Nephron (organoid): Measurements from ENCODE around the gene BMPR1B.
"Not testable (repeated sequence)": the region's sequence is repeated elsewhere in the genome, so short reads cannot be mapped to it uniquely, and the experiment has no call there.

Source experiments
- H3K27ac Mint-ChIP-seq, 3 experiments: 2 replicates each; pipeline ENCODE4 v1.8.0; 2020; ENCODE audit warnings: mixed read lengths in 3 of 3, mild to moderate bottlenecking in 2 of 3, moderate library complexity in 1 of 3
- H3K27me3 Mint-ChIP-seq: 2 replicates; pipeline ENCODE4 v1.8.0; 2021; ENCODE audit warnings: low read depth, mild to moderate bottlenecking, moderate library complexity, mixed read lengths
- H3K36me3 Mint-ChIP-seq: 2 replicates; pipeline ENCODE4 v1.8.0; 2020; ENCODE audit warnings: low read depth, mixed read lengths
- H3K4me1 Mint-ChIP-seq: 2 replicates; pipeline ENCODE4 v1.8.0; 2020; ENCODE audit warnings: mixed read lengths
- H3K4me3 Mint-ChIP-seq, 3 experiments: 2 replicates each; pipeline ENCODE4 v1.8.0; 2020; ENCODE audit warnings: mild to moderate bottlenecking in 3 of 3, mixed read lengths in 3 of 3, moderate library complexity in 2 of 3
- H3K9me3 Mint-ChIP-seq: 2 replicates; pipeline ENCODE4 v1.8.0; 2020; ENCODE audit warnings: mixed read lengths
- TF ChIP-seq, protein P1 (sequence below), 3 experiments: fragments of 200-600 bp; sonication (generic); IDR thresholded peaks; one replicate each; pipeline ENCODE4 v1.5.0; 2021; ENCODE audit warnings: antibody characterized with exemption in 3 of 3; ENCODE audit not compliant: unreplicated experiment in 3 of 3

Gene BMPR1B

DNA sequence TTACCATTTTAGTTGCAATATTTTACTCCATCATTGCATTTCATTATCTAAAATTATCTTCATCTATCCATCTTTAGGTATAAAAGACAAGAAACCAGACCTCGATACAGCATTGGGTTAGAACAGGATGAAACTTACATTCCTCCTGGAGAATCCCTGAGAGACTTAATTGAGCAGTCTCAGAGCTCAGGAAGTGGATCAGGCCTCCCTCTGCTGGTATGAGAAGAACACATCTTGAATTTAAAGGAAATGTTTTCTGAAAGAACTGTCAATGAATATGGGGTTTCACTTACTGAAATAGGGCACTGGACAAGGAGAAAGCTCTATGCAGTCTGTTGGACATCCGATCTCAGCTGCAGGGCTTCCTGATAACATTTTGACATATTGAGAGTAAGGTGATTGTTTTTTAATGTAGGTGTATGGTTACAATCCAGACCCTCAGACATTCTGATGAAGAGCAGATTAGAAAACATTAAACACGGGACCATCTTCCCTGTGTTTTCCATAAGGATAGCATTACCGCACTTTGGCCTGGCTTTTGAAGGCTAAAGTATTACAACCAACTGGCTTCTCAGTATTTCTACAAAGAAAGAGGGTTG lies 367.2 kb downstream of the BMPR1B start:
- H3K4me3 Mint-ChIP-seq: no peak overlapping the region
- no peaks in the 10 kb centered on the region for H3K27me3 Mint-ChIP-seq
- TF ChIP-seq, protein P1, sequence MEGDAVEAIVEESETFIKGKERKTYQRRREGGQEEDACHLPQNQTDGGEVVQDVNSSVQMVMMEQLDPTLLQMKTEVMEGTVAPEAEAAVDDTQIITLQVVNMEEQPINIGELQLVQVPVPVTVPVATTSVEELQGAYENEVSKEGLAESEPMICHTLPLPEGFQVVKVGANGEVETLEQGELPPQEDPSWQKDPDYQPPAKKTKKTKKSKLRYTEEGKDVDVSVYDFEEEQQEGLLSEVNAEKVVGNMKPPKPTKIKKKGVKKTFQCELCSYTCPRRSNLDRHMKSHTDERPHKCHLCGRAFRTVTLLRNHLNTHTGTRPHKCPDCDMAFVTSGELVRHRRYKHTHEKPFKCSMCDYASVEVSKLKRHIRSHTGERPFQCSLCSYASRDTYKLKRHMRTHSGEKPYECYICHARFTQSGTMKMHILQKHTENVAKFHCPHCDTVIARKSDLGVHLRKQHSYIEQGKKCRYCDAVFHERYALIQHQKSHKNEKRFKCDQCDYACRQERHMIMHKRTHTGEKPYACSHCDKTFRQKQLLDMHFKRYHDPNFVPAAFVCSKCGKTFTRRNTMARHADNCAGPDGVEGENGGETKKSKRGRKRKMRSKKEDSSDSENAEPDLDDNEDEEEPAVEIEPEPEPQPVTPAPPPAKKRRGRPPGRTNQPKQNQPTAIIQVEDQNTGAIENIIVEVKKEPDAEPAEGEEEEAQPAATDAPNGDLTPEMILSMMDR (IDR thresholded peaks at IDR 0.05; ENCODE audit: unreplicated experiment in 3 of 3): peak; percentile 54 to 70 (median 67)
- peak overlapping the region in 2 of 3 experiments; percentile 8 to 9 for H3K27ac Mint-ChIP-seq
- no peaks in the 10 kb centered on the region for H3K9me3 Mint-ChIP-seq
- peaks cover 5% of the 10 kb centered on the region for H3K36me3 Mint-ChIP-seq
- H3K4me1 Mint-ChIP-seq: peaks cover 13% of the 10 kb centered on the region

DNA sequence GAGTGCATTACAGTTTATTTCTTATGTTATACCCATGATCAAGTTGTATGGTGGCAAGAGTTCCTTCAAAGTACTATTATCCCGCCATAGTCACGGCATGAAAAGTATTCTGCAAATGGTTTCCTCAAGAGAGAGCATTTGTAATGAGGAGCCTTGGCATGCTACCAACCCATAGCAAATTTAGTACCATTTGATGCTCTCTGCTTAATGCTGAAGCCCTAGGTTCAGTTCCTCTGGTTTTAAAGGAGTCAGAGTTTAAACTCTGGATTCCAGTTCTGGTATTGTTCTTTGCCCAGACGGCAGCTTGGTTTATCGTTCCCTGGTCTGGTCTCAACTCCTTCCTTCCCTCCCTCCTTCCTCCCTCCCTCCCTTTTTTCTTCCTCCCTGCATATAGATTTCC lies 371.3 kb downstream of the BMPR1B start:
- Mint-ChIP-seq H3K4me1 (peaks cover 16% of the 10 kb centered on the region), H3K36me3 (peaks cover 23% of the 10 kb centered on the region), H3K4me3 (no peak overlapping the region), H3K9me3 (no peaks in the 10 kb centered on the region), H3K27me3 (no peaks in the 10 kb centered on the region), H3K27ac (no peak overlapping the region)
- TF ChIP-seq, protein P1 (IDR thresholded peaks at IDR 0.05; ENCODE audit: unreplicated experiment in 3 of 3): no peak

DNA sequence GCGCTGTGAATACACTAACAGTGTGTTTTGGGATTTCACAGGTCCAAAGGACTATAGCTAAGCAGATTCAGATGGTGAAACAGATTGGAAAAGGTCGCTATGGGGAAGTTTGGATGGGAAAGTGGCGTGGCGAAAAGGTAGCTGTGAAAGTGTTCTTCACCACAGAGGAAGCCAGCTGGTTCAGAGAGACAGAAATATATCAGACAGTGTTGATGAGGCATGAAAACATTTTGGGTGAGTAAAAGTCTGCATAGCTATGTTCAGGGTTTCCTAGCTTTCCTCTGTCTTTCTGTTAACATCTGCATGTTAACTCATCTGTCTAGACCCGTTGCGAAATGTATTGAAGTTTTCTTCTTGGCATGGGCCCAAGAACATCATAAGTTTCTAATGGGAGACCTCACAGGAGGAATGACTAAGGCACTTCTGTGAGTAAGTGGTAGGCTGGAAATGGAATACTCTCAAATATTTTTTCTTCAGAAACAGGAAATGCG lies 372.1 kb downstream of the BMPR1B start:
- Mint-ChIP-seq H3K27ac (peak overlapping the region in 2 of 3 experiments; percentile 39 to 62), H3K4me3 (no peak overlapping the region), H3K27me3 (no peaks in the 10 kb centered on the region), H3K36me3 (peaks cover 28% of the 10 kb centered on the region), H3K9me3 (peaks cover 3% of the 10 kb centered on the region), H3K4me1 (peaks cover 14% of the 10 kb centered on the region)
- TF ChIP-seq, protein P1 (IDR thresholded peaks at IDR 0.05; ENCODE audit: unreplicated experiment in 3 of 3): no peak

DNA sequence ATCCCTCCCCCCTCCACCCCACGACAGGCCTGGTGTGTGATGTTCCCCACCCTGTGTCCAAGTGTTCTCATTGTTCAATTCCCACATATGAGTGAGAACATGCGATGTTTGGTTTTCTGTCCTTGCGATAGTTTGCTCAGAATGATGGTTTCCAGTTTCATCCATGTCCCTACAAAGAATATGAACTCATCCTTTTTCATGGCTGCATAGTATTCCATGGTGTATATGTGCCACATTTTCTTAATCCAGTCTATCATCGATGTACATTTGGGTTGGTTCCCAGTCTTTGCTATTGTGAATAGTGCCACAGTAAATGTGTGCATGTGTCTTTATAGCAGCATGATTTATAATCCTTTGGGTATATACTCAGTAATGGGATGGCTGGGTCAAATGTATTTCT lies 376.3 kb downstream of the BMPR1B start:
- Mint-ChIP-seq H3K9me3 (peaks cover 31% of the 10 kb centered on the region), H3K36me3 (peaks cover 59% of the 10 kb centered on the region)
- H3K4me1 Mint-ChIP-seq, H3K4me3 Mint-ChIP-seq, H3K27ac Mint-ChIP-seq, H3K27me3 Mint-ChIP-seq: not testable (repeated sequence)

DNA sequence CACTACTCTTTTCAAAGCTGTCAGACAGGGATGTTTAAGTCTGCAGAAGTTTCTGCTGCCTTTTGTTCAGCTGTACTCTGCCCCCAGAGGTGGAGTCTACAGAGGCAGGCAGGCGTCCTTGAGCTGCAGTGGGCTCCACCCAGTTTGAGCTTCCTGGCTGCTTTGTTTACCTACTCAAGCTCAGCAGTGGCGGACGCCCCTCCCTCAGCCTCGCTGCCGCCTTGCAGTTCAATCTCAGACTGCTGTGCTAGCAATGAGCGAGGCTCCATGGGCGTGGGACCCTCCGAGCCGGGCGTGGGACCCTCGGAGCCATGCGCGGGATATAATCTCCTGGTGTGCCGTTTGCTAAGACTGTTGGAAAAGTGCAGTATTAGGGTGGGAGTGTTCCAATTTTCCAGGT lies 381.7 kb downstream of the BMPR1B start:
- peaks cover 62% of the 10 kb centered on the region for H3K36me3 Mint-ChIP-seq
- H3K4me1 Mint-ChIP-seq: peaks cover 10% of the 10 kb centered on the region
- H3K9me3 Mint-ChIP-seq: peaks cover 41% of the 10 kb centered on the region
- not testable (repeated sequence) for H3K4me3 Mint-ChIP-seq, H3K27ac Mint-ChIP-seq, H3K27me3 Mint-ChIP-seq

DNA sequence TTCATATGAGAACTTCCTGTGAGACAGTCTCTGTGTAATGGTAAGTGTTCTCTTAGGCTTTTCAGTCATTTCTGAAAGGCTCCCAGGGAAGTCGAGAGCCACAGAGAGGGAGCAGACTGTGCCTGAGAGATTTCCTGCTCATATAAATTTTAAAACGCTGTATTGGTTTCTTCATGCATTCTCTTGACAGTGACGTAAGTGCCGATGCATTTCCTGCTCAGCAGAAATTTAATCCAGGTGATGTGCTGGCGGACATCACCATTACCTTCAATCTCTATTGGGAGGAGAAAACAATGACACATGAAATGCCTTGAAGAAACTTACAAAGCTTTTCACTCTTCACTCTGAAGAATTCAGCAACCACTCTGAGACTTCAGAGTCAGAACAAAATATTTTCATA lies 383.6 kb downstream of the BMPR1B start:
- Mint-ChIP-seq H3K9me3 (peaks cover 29% of the 10 kb centered on the region), H3K4me3 (no peak overlapping the region), H3K27me3 (no peaks in the 10 kb centered on the region), H3K27ac (peak overlapping the region in 1 of 3 experiments; percentile 63), H3K36me3 (peaks cover 49% of the 10 kb centered on the region), H3K4me1 (peaks cover 10% of the 10 kb centered on the region)
- TF ChIP-seq, protein P1 (IDR thresholded peaks at IDR 0.05; ENCODE audit: unreplicated experiment in 3 of 3): no peak

DNA sequence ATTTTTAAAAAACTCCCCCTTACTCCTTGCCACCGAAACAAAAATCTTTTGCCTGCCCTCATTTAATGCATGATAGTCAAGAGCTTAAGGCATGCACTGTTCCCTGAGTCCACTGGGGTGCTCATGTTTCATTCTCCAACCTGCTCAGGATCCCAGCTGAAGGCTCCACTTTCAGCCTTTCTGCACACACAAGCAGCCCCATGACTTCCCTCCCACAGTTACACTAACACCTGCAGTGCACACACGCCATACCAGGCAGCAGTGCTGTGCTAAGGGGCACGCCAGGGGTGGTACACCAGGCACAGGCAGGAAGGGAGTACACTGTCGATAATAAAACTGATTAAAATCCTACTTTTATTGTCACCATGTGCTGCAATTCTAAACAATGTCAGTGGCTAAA lies 385.2 kb downstream of the BMPR1B start:
- H3K36me3 Mint-ChIP-seq: peaks cover 36% of the 10 kb centered on the region
- TF ChIP-seq, protein P1 (IDR thresholded peaks at IDR 0.05; ENCODE audit: unreplicated experiment in 3 of 3): peak in 1 of 3 experiments; percentile 21
- H3K27ac Mint-ChIP-seq: peak overlapping the region in 1 of 3 experiments; percentile 45
- H3K9me3 Mint-ChIP-seq: peaks cover 17% of the 10 kb centered on the region
- no peak overlapping the region for H3K4me3 Mint-ChIP-seq
- H3K27me3 Mint-ChIP-seq: no peaks in the 10 kb centered on the region
- H3K4me1 Mint-ChIP-seq: peaks cover 10% of the 10 kb centered on the region
